Progenitor cell of endocrine pancreas (in vitro differentiated cells): ENCODE measurements around the gene CCDC107. TPM values are rescaled to one million over a fixed set of nuclear protein-coding genes. Genes with fewer than 3 reads are reported as not detected.

ENCODE experiments used
- DNase-seq: peaks from one replicate; pipeline ENCODE4 v3.0.0; 2021; ENCODE audit warnings: low spot score; ENCODE audit not compliant: unreplicated experiment
- H3K27ac Mint-ChIP-seq: 2 replicates; pipeline ENCODE4 v1.8.0; 2021; ENCODE audit warnings: mild to moderate bottlenecking, moderate library complexity, mixed read lengths
- H3K27me3 Mint-ChIP-seq: 2 replicates; pipeline ENCODE4 v1.8.0; 2021; ENCODE audit warnings: mixed read lengths
- H3K36me3 Mint-ChIP-seq: 2 replicates; pipeline ENCODE4 v1.8.0; 2022; ENCODE audit warnings: mixed read lengths; ENCODE audit not compliant: insufficient read depth
- H3K4me1 Mint-ChIP-seq: 2 replicates; pipeline ENCODE4 v1.8.0; 2021; ENCODE audit warnings: low read depth, mixed read lengths
- H3K4me3 Mint-ChIP-seq: 2 replicates; pipeline ENCODE4 v1.8.0; 2021; ENCODE audit warnings: low read depth, mild to moderate bottlenecking, moderate library complexity, mixed read lengths
- H3K9me3 Mint-ChIP-seq: 2 replicates; pipeline ENCODE4 v1.8.0; 2021; ENCODE audit warnings: low read depth, mixed read lengths
- total RNA-seq: library from RNA; stranded (reverse); gene quantifications from 2 replicates; pipeline ENCODE4 v1.2.1, GENCODE V29; 2021
- TF ChIP-seq, protein P1 (sequence below): fragments of 200-600 bp; sonication (generic); IDR thresholded peaks from one replicate; pipeline ENCODE4 v1.5.0; 2021; ENCODE audit warnings: antibody characterized with exemption, mild to moderate bottlenecking; ENCODE audit not compliant: unreplicated experiment

The CCDC107 gene
- total RNA-seq, 1 donor from 2014 or later: 18.8 TPM

DNA sequence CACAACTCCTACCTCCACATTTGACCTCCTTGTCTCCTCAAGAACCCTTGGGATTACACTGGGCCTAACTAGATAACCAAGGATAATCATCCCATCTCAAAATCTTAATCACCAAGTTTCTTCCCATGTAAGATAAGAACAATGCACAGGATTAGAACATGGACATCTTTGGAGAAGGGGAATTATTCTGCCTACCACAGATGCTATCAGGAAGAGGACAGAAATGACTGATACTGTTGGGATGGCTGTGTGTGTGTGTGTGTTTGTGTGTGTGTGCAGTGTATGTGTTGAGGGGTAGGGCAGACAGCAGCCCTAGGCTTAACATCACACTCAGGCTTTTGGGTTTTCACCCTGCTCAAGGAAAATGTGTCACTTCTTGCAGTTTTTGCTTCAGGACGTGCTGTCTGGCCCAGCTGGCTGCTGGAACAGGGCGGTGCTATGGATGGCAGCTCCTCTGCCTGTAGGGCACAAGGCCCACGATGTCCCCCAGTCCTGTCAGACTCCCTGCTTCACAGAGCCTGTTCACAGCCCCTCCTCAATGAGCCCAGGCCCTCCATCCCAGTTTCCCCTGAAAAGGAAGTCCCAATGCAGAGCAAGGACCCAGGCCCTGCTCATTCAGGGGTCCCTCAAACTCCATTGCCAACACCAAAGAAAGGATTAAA is 23.4 kb downstream of the CCDC107 start:
- H3K4me1 Mint-ChIP-seq: peaks cover 1% of the 10 kb centered on the region
- H3K27ac Mint-ChIP-seq: no peak overlapping the region
- DNase-seq: no peak
- H3K4me3 Mint-ChIP-seq: no peak overlapping the region
- no peaks in the 10 kb centered on the region for H3K9me3 Mint-ChIP-seq
- H3K27me3 Mint-ChIP-seq: peaks cover 7% of the 10 kb centered on the region
- TF ChIP-seq, protein P1, sequence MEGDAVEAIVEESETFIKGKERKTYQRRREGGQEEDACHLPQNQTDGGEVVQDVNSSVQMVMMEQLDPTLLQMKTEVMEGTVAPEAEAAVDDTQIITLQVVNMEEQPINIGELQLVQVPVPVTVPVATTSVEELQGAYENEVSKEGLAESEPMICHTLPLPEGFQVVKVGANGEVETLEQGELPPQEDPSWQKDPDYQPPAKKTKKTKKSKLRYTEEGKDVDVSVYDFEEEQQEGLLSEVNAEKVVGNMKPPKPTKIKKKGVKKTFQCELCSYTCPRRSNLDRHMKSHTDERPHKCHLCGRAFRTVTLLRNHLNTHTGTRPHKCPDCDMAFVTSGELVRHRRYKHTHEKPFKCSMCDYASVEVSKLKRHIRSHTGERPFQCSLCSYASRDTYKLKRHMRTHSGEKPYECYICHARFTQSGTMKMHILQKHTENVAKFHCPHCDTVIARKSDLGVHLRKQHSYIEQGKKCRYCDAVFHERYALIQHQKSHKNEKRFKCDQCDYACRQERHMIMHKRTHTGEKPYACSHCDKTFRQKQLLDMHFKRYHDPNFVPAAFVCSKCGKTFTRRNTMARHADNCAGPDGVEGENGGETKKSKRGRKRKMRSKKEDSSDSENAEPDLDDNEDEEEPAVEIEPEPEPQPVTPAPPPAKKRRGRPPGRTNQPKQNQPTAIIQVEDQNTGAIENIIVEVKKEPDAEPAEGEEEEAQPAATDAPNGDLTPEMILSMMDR: no peak
- peaks cover 2% of the 10 kb centered on the region for H3K36me3 Mint-ChIP-seq

DNA sequence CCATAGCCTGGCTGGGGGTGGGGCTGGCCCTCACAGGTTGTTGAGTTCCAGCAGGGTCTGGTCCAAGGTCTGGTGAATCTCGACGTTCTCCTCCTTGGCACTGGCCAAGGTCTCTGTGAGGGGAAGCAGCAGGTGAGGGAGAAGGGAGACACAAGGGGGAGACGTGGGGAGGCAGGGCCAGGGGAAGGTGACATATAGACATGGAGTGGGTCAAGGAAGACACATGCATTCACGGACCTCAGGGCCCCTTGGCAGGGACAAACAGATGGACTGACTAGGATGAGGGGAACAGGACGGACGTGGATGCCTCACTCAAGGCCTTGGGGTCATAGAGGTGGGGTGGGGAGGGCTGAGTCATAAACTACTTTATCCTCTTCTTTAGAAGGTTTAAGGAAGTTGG is 24.0 kb downstream of the CCDC107 start:
- Mint-ChIP-seq H3K27me3 (peaks cover 7% of the 10 kb centered on the region), H3K4me3 (no peak overlapping the region), H3K4me1 (peaks cover 1% of the 10 kb centered on the region), H3K36me3 (peaks cover 2% of the 10 kb centered on the region), H3K9me3 (no peaks in the 10 kb centered on the region), H3K27ac (no peak overlapping the region)
- no peak for DNase-seq
- TF ChIP-seq, protein P1: no peak

DNA sequence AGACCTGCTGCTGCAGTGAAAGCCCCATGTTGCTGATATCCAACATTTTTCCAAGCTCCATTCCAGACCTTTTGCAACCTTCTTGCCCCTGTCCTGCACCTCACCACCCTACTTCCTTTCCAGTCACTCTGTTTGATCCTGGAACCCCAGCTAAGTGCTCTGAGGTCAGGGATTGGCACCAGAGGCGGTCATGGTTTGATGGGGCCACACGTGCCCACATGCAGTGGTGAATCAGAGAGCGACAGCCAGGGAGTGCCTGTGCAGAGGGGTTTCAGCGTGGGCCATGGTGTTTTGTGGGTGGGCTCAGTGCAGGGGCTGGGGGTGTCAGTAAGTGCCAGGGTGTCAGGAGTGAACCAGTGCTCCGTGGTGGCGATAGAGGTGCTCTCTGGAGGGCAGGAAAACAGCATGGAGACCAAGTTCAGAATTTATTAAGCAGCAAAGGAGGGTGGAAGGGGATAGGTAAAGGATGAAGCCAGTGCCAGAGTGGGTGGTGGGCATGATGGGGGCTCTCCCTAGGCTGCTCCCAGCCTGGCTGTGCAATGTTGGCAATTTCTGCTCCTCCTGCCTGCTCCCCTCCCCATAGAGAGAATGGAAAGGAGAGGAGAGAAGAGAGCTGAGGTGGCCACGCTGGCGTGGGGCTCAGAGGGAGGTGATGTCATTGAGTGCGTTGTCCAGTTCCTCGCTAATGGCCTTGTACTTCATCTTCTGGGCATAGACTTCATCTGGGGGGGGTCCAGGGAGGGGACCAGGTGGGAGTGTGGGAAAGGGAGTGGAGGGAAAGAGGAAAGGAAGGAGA is 24.6 kb downstream of the CCDC107 start:
- H3K27ac Mint-ChIP-seq: no peak overlapping the region

DNA sequence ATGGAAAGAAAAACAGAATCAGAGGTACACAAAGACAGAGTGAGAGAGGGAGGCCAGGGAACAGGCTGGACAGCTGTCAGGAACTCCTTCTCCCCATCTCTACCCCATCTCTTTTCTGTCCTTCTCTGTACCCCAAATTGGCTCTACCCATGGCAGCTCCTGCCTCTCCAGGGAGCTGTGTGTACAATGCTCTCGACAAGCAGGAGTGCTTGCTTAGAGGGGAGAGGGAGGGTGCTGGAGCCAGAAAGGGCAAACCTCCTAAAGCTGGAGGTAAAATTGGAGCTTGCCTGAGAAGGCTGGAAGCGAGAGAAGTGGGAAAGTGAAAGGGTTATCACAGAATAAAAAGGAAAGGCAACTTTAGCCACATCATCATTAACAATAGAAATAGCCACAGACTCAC is 25.2 kb downstream of the CCDC107 start:
- peaks cover 1% of the 10 kb centered on the region for H3K4me1 Mint-ChIP-seq
- H3K27ac Mint-ChIP-seq: no peak overlapping the region
- no peak overlapping the region for H3K4me3 Mint-ChIP-seq
- DNase-seq: no peak
- no peaks in the 10 kb centered on the region for H3K9me3 Mint-ChIP-seq
- TF ChIP-seq, protein P1: no peak
- H3K27me3 Mint-ChIP-seq: peaks cover 5% of the 10 kb centered on the region
- peaks cover 2% of the 10 kb centered on the region for H3K36me3 Mint-ChIP-seq

More for the DNA sequence above, 24.6 kb downstream of the CCDC107 start:
- Mint-ChIP-seq H3K9me3 (no peaks in the 10 kb centered on the region), H3K4me3 (no peak overlapping the region), H3K36me3 (peaks cover 2% of the 10 kb centered on the region), H3K27me3 (peaks cover 5% of the 10 kb centered on the region), H3K4me1 (peaks cover 1% of the 10 kb centered on the region)
- TF ChIP-seq, protein P1: no peak
- DNase-seq: no peak

DNA sequence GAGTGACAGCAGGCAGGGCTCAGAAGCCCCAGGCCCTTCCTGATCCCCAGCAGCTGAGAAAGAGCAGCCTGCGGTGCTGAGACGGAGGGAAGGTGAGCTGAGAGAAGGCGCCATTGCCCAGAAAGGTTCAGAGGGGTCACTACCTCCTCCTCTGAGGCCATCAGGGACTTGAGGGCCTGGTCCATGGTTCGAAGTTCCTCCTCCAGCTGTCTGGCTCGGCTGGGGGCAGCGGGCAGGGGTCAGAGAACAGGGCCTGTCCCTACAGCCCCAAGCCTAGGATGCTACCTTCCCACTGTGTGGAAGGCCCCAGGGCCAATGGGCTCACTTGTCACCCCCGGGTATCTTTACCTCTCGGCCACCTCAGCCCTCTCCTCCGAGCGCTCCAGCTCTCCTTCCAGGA is 26.8 kb downstream of the CCDC107 start:
- Mint-ChIP-seq H3K4me3 (no peak overlapping the region), H3K36me3 (peaks cover 2% of the 10 kb centered on the region), H3K9me3 (no peaks in the 10 kb centered on the region), H3K27me3 (peaks cover 7% of the 10 kb centered on the region), H3K27ac (no peak overlapping the region), H3K4me1 (peaks cover 5% of the 10 kb centered on the region)
- TF ChIP-seq, protein P1: no peak
- DNase-seq: no peak
